Thoracic aorta (tissue), 2 donors: Measurements from ENCODE around the gene VIPR2. TPM values are rescaled to one million over a fixed set of nuclear protein-coding genes. Genes with fewer than 3 reads are reported as not detected.
A peak's percentile ranks its signal among the peaks of the same experiment; 100 is the strongest.

Experiments
- ATAC-seq: fragments of 150-250 bp; one replicate; pipeline ENCODE4 v1.8.0; 2017; ENCODE audit warnings: low read depth; ENCODE audit not compliant: insufficient number of reproducible peaks, low FRiP score
- DNase-seq: peaks from one replicate; pipeline ENCODE4 v3.0.0-alpha.2; 2020; ENCODE audit warnings: low spot score
- H3K27ac ChIP-seq, 2 donors: fragments of 200-600 bp; sonication (generic); 1 replicate in 1 of 2; 2 replicates in 1 of 2; pipeline ENCODE4 v1.5.1; 2016; ENCODE audit warnings: mild to moderate bottlenecking in 2 of 2, moderate library complexity in 2 of 2
- H3K27me3 ChIP-seq: fragments of 200-600 bp; sonication (generic); replicated peaks from 2 replicates; pipeline ENCODE4 v1.6.0; 2016; ENCODE audit warnings: mild to moderate bottlenecking; ENCODE audit not compliant: insufficient read depth
- H3K36me3 ChIP-seq: fragments of 200-600 bp; sonication (generic); one replicate; pipeline ENCODE4 v1.5.1; 2016
- H3K4me1 ChIP-seq, 2 donors: fragments of 200-600 bp; sonication (generic); 1 replicate in 1 of 2; 2 replicates in 1 of 2; pipeline versions ENCODE4 v1.5.1 to v1.6.0; 2016; ENCODE audit warnings: low read depth in 2 of 2, mild to moderate bottlenecking in 1 of 2; ENCODE audit not compliant: control insufficient read depth in 1 of 2
- H3K4me3 ChIP-seq: fragments of 200-600 bp; sonication (generic); 2 replicates; pipeline ENCODE4 v1.5.1; 2016; ENCODE audit warnings: mild to moderate bottlenecking
- H3K9me3 ChIP-seq: fragments of 200-600 bp; sonication (generic); 2 replicates; pipeline ENCODE4 v1.5.1; 2016
- total RNA-seq, 2 donors: library from RNA; depleted of rRNA; stranded (reverse); fragments of >200 nt; gene quantifications; one replicate each; pipeline versions ENCODE4 v1.1.0 to v1.2.3, GENCODE V29; 2016
- TF ChIP-seq, protein P1 (sequence below): fragments of 200-600 bp; sonication (generic); IDR thresholded peaks from one replicate; pipeline ENCODE4 v1.5.1; 2019; ENCODE audit warnings: antibody characterized with exemption

VIPR2 gene
- total RNA-seq, 2 donors from 2014 or later: 18.3 to 29.5 TPM

DNA sequence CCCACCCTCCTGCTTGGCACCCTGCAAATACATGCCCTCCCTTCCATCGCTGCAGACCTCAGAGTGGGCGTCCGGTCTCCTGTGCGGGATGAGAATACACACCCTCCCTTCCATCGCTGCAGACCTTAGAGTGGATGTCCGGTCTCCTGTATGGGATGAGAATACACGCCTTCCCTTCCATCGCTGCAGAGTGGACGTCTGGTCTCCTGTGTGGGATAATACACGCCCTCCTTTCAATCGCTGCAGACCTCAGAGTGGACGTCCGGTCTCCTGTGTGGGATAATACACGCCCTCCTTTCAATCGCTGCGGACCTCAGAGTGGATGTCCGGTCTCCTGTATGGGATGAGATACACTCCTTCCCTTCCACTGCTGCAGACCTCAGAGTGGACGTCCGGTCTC is 128.1 kb downstream of the VIPR2 start:
- Histone ChIP-seq H3K4me1 (peaks cover 46 to 64% of the 10 kb centered on the region in 2 donors), H3K36me3 (no peaks in the 10 kb centered on the region), H3K9me3 (no peaks in the 10 kb centered on the region), H3K27me3 (no peaks in the 10 kb centered on the region), H3K27ac (peak overlapping the region; percentile 92 to 97), H3K4me3 (no peak overlapping the region)
- DNase-seq (no peak), ATAC-seq (no peak)
- TF ChIP-seq, protein P1, sequence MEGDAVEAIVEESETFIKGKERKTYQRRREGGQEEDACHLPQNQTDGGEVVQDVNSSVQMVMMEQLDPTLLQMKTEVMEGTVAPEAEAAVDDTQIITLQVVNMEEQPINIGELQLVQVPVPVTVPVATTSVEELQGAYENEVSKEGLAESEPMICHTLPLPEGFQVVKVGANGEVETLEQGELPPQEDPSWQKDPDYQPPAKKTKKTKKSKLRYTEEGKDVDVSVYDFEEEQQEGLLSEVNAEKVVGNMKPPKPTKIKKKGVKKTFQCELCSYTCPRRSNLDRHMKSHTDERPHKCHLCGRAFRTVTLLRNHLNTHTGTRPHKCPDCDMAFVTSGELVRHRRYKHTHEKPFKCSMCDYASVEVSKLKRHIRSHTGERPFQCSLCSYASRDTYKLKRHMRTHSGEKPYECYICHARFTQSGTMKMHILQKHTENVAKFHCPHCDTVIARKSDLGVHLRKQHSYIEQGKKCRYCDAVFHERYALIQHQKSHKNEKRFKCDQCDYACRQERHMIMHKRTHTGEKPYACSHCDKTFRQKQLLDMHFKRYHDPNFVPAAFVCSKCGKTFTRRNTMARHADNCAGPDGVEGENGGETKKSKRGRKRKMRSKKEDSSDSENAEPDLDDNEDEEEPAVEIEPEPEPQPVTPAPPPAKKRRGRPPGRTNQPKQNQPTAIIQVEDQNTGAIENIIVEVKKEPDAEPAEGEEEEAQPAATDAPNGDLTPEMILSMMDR: no peak

DNA sequence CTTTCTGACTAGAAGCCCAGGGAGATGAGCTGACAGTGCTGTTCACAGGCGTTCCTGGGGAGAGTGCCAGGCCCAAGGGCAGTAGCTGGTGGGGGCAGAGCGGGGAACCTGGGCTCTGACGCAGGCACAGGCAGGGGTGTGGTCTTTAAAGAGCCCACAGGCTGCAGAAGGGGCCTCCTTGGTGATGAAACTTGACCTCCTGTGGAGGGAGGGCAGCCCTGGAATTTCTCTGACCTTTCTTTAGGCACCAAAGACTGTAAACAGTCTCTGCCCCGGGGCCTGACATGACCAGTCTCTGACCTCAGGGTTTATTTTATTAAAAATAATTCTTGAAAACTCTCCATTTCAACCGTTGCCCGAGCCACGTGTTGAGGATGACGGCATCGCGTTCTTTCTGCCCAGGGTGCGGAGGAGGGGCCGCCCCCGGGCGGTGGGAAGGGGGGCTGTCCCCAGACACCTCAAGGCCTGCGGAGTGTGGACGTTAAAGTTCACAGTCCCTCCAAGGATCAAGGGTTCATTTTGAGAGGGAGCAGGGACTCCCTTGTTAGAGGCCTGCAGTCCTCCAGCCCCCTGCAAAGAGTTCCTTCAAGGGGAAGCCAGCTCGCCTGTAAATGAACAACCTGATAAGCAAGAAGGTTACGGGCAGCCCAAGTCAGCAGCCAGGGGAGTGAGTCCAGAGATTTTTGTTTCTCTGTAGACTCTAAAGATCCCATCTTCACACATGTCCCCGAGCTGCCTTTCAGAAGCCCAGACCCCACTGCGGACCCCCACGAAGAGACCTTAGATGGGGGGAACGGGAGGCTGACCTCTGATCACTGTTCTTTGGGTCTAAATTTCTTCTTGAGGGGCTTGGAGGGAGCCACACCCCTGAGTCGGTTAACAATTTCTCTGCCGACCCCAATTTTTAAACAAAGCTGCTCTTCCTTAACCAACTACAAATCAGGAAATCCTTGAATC is 128.9 kb downstream of the VIPR2 start:
- ATAC-seq (peak; percentile 67), DNase-seq (no peak)
- Histone ChIP-seq H3K4me3 (no peak overlapping the region), H3K36me3 (no peaks in the 10 kb centered on the region), H3K27me3 (no peaks in the 10 kb centered on the region), H3K9me3 (no peaks in the 10 kb centered on the region), H3K27ac (peak overlapping the region; percentile 92 to 97), H3K4me1 (peaks cover 54 to 72% of the 10 kb centered on the region in 2 donors)
- TF ChIP-seq, protein P1: no peak

DNA sequence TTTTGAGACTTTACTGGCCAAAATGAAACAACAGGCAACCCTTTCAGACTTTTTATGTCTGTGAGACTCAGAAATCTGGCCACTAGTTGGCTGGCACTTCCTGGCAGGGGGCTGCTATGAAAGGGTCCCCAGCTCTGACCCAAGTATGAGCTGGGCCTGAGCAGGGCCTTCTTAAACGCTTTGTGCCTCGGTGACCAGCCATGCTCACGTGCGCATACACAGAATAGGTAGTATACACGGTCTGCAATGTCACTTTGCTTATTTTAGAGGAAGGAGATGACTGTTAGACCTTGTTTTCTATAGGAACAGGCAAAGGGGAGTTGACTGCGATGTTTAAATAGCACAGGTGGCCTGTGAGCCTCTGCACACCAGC is 129.6 kb downstream of the VIPR2 start:
- no peak overlapping the region for H3K4me3 ChIP-seq
- no peaks in the 10 kb centered on the region for H3K9me3 ChIP-seq
- no peak for DNase-seq
- no peaks in the 10 kb centered on the region for H3K27me3 ChIP-seq
- H3K4me1 ChIP-seq: peaks cover 57 to 75% of the 10 kb centered on the region in 2 donors
- TF ChIP-seq, protein P1: no peak
- no peaks in the 10 kb centered on the region for H3K36me3 ChIP-seq
- H3K27ac ChIP-seq: peak overlapping the region; percentile 92 to 97
- no peak for ATAC-seq

DNA sequence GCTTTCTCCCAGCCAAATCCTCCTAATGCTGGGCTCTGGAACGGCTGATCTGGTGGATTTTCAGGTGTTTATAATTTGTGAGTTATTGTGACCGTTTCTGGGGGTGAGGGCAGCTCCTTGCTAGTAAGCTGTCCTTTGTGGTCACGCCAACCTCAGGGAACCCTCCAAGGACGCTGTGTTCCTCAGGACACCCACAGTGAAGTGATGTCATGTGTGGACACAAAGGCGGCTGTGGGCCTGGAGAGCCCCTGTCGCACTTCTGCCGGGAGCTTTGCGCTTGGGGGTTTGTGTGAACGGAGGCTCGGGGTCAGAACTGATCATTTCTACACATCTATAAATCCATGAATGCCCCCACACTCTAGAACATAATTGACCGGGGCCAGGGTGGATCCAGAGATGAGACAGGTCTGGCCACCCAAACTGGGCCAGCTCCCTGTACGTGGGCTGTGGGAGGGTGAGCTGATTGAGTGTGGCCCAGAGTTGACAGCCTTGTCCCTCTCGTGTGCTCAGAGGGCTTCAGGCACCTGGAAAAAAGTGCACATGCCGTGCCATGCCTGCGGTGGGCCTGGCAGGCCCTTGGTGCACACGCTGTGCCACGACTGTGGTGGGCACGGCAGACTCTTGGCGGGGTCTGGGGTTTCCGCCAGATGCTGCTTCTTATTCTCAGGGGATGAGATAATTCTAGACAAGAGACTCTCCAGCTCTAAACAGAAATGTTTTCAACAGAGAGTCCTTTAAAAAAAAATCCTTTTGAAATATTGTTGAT is 130.2 kb downstream of the VIPR2 start:
- no peaks in the 10 kb centered on the region for H3K36me3 ChIP-seq
- H3K27ac ChIP-seq: peak overlapping the region; percentile 92 to 97
- no peak overlapping the region for H3K4me3 ChIP-seq
- H3K27me3 ChIP-seq: no peaks in the 10 kb centered on the region
- TF ChIP-seq, protein P1: no peak
- DNase-seq (no peak), ATAC-seq (no peak)
- peaks cover 51 to 71% of the 10 kb centered on the region in 2 donors for H3K4me1 ChIP-seq
- H3K9me3 ChIP-seq: no peaks in the 10 kb centered on the region

DNA sequence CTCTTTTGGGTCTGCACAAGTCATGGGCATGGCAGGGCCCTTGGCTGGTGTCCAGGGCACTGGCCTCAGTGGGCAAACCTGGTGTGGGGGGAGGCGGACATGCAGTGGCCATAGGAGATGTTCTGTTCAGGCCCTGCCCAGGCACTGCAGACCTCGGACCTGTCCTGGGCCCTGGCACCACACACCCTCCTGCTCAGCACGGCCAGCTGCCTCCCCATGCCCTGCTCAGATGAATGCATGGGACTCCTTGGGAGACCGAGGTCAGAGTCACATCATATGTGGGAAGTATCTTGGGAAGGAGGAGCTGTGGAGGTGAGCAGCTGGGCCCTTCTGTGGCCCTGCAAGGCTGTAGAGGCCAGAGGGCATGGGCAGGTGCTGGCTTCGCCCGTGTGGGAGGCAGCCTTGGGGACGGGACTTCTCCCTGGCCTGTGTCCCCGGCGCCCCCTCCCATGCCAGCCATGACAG is 130.8 kb downstream of the VIPR2 start:
- Histone ChIP-seq H3K4me3 (no peak overlapping the region), H3K27me3 (no peaks in the 10 kb centered on the region), H3K27ac (peak overlapping the region; percentile 92 to 97), H3K36me3 (no peaks in the 10 kb centered on the region), H3K9me3 (no peaks in the 10 kb centered on the region), H3K4me1 (peaks cover 49 to 64% of the 10 kb centered on the region in 2 donors)
- no peak for DNase-seq
- ATAC-seq: no peak
- TF ChIP-seq, protein P1: no peak
